Osteoblast (primary cell): ENCODE results near the gene SVOPL. TPM values are rescaled to one million over a fixed set of nuclear protein-coding genes. Genes with fewer than 3 reads are reported as not detected.
A peak's percentile ranks its signal among the peaks of the same experiment; 100 is the strongest.

Source experiments
- DNase-seq: peaks from one replicate; pipeline ENCODE4 v3.0.0; 2011; ENCODE audit warnings: low spot score, mixed read lengths; ENCODE audit not compliant: insufficient read length; ENCODE audit errors: missing footprints
- H2AFZ ChIP-seq: 2 replicates; pipeline ENCODE4 v1.6.0; 2011; ENCODE audit warnings: mild to moderate bottlenecking, low read length
- H3K27ac ChIP-seq: 2 replicates; pipeline ENCODE4 v1.5.1; 2011; ENCODE audit warnings: mild to moderate bottlenecking, low read depth, low read length, moderate library complexity
- H3K27me3 ChIP-seq: 2 replicates; pipeline ENCODE4 v1.6.0; 2012; ENCODE audit warnings: mild to moderate bottlenecking, control low read depth, inconsistent platforms, low read length, moderate library complexity; ENCODE audit not compliant: insufficient read depth
- H3K36me3 ChIP-seq: 2 replicates; pipeline ENCODE4 v1.5.1; 2011; ENCODE audit warnings: mild to moderate bottlenecking, low read length, control low read depth, moderate library complexity; ENCODE audit not compliant: insufficient read depth
- H3K4me1 ChIP-seq: 2 replicates; pipeline ENCODE4 v1.5.1; 2011; ENCODE audit warnings: mild to moderate bottlenecking, low read length, control low read depth, moderate library complexity; ENCODE audit not compliant: insufficient read depth
- H3K4me2 ChIP-seq: 2 replicates; pipeline ENCODE4 v1.6.0; 2011; ENCODE audit warnings: mild to moderate bottlenecking, low read length; ENCODE audit not compliant: insufficient read depth
- H3K4me3 ChIP-seq: fragments of 200-600 bp; sonication (generic); 3 replicates; pipeline ENCODE4 v1.5.1; 2012; ENCODE audit warnings: mild to moderate bottlenecking, low read length, inconsistent platforms; ENCODE audit not compliant: insufficient read depth
- H3K79me2 ChIP-seq: 2 replicates; pipeline ENCODE4 v1.6.0; 2012; ENCODE audit warnings: mild to moderate bottlenecking, low read length, control low read depth, inconsistent platforms; ENCODE audit not compliant: insufficient read depth
- H3K9me3 ChIP-seq: 2 replicates; pipeline ENCODE4 v1.5.1; 2011; ENCODE audit warnings: low read depth, low read length, control low read depth
- H4K20me1 ChIP-seq: 2 replicates; pipeline ENCODE4 v1.6.0; 2012; ENCODE audit warnings: mild to moderate bottlenecking, low read length, control low read depth; ENCODE audit not compliant: insufficient read depth
- total RNA-seq: library from RNA; depleted of rRNA; stranded (reverse); fragments of >200 nt; gene quantifications from 2 replicates; pipeline ENCODE4 v1.2.3, GENCODE V29; 2012
- TF ChIP-seq, protein P1 (sequence below): IDR thresholded peaks from 2 replicates; pipeline ENCODE4 v1.5.1; 2011; ENCODE audit warnings: mild to moderate bottlenecking, low read depth, low read length, moderate library complexity; ENCODE audit errors: extremely low read depth

The SVOPL gene
- total RNA-seq, 1 donor = not detected

DNA sequence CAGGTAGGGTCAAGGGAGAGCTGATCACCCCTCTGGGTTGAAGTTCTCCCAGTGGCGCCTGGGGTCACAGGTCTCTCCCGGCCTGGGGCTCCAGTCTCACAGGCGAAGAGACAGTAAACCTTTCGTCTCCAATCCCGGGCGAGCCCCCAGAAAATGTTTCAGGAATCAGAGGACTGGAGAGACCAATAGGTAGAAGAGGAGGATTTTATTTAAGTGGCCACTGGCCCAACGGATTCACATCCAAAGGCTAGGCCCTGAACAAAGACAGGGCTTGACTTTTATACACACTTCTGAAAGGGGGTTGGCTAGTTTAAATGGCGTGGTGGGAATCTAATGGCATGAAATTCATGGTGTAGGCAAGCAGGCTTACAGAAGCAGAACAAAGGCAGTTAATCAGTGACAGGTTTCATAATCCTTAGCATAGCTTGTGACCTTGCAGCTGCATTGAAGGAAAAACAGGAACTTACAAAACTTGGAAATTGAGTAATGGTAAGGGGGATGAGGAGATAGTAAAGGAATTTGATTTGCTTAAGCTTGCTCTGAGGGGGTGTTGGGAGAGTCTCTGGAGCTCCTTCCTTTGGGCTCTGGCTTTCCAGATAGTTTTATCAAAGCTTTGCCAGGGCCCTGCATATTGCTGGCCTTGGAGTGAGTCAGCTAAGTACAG is 135.6 kb downstream of the SVOPL start:
- no peak overlapping the region for H3K4me3 ChIP-seq
- H3K9me3 ChIP-seq = peaks cover 4% of the 10 kb centered on the region
- H3K4me1 ChIP-seq = no peaks in the 10 kb centered on the region
- H3K27ac ChIP-seq = peak overlapping the region; percentile 39
- no peak overlapping the region for H2AFZ ChIP-seq
- no peaks in the 10 kb centered on the region for H3K79me2 ChIP-seq
- DNase-seq = no peak
- TF ChIP-seq, protein P1, sequence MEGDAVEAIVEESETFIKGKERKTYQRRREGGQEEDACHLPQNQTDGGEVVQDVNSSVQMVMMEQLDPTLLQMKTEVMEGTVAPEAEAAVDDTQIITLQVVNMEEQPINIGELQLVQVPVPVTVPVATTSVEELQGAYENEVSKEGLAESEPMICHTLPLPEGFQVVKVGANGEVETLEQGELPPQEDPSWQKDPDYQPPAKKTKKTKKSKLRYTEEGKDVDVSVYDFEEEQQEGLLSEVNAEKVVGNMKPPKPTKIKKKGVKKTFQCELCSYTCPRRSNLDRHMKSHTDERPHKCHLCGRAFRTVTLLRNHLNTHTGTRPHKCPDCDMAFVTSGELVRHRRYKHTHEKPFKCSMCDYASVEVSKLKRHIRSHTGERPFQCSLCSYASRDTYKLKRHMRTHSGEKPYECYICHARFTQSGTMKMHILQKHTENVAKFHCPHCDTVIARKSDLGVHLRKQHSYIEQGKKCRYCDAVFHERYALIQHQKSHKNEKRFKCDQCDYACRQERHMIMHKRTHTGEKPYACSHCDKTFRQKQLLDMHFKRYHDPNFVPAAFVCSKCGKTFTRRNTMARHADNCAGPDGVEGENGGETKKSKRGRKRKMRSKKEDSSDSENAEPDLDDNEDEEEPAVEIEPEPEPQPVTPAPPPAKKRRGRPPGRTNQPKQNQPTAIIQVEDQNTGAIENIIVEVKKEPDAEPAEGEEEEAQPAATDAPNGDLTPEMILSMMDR = no peak
- H4K20me1 ChIP-seq = no peaks in the 10 kb centered on the region
- H3K4me2 ChIP-seq = no peak overlapping the region
- H3K27me3 ChIP-seq = no peaks in the 10 kb centered on the region
- peaks cover 14% of the 10 kb centered on the region for H3K36me3 ChIP-seq

DNA sequence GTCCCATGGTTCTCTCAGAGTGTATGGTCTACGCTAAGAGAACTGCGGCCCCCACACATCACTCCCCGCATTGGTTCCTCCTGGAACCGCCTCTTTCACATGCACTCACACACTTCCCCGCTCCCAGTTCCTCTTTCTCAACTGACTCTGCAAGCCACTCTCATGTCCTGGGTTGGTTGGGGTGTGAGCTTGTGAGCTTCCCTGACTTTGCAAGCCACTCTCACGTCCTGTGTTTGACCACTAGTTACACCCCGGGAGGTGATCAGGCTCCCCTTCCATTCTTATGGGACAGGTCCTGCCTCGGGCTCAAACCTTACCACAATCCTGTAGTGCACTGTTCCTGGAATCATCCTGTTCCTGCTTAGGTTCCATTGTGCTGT is 136.1 kb downstream of the SVOPL start:
- no peak overlapping the region for H3K4me2 ChIP-seq
- H3K36me3 ChIP-seq = peaks cover 14% of the 10 kb centered on the region

DNA sequence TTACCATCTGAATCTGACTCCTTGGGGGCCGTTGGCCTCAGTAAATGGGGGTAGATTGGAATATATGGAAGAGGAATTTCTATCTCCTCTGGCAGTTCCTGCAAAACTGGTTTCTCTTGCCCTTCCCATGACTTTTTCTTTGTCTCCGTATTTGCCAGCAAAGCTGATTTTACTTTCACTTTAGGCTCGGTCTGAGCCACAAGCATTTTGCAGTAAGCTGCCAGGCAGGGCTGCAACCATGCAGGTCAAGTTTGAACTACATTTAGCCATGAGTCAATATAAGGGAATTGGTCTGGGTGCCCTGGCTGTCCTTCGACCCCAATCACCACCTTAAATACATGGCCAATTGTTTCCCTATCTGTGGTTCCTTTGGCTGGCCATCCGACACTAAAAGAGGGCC is 136.8 kb downstream of the SVOPL start:
- no peaks in the 10 kb centered on the region for H3K27me3 ChIP-seq
- H3K4me2 ChIP-seq = no peak overlapping the region
- H3K79me2 ChIP-seq = no peaks in the 10 kb centered on the region
- TF ChIP-seq, protein P1 = no peak
- H2AFZ ChIP-seq = no peak overlapping the region
- peaks cover 4% of the 10 kb centered on the region for H3K9me3 ChIP-seq
- no peaks in the 10 kb centered on the region for H4K20me1 ChIP-seq
- no peak overlapping the region for H3K27ac ChIP-seq
- H3K36me3 ChIP-seq = peaks cover 14% of the 10 kb centered on the region
- no peak overlapping the region for H3K4me3 ChIP-seq
- H3K4me1 ChIP-seq = no peaks in the 10 kb centered on the region
- DNase-seq = no peak

More for the DNA sequence above, 136.1 kb downstream of the SVOPL start:
- Histone ChIP-seq H4K20me1 (no peaks in the 10 kb centered on the region), H3K4me3 (no peak overlapping the region), H3K4me1 (no peaks in the 10 kb centered on the region), H3K27me3 (no peaks in the 10 kb centered on the region), H3K27ac (peak overlapping the region; percentile 39), H3K9me3 (peaks cover 4% of the 10 kb centered on the region), H2AFZ (no peak overlapping the region), H3K79me2 (no peaks in the 10 kb centered on the region)
- no peak for DNase-seq
- TF ChIP-seq, protein P1 = no peak

DNA sequence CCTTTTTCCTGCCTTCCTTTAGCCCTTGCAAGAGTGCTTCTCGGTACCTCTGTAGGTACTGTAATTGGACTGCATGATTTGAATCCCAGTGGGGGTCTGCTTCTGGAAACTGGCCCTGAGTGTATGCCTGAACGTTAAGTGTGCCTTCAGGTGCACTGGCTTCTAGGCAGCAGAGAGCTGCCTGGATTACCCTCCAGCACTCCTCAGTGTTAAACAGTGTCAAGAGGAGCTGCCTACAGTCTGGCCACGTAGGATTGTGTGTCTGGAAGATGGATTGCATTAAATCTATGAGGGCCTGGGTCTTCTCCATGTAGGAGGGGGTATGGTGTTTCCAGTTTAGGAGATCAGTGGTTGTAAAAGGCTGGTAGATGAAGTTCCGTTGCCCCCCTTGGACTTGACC is 137.4 kb downstream of the SVOPL start:
- Histone ChIP-seq H3K79me2 (no peaks in the 10 kb centered on the region), H3K27me3 (no peaks in the 10 kb centered on the region)
- DNase-seq = no peak

More for the DNA sequence above, 137.4 kb downstream of the SVOPL start:
- no peaks in the 10 kb centered on the region for H4K20me1 ChIP-seq
- H3K9me3 ChIP-seq = peaks cover 4% of the 10 kb centered on the region
- H3K4me1 ChIP-seq = no peaks in the 10 kb centered on the region
- TF ChIP-seq, protein P1 = no peak
- peaks cover 14% of the 10 kb centered on the region for H3K36me3 ChIP-seq
- no peak overlapping the region for H2AFZ ChIP-seq
- H3K4me2 ChIP-seq = no peak overlapping the region
- no peak overlapping the region for H3K4me3 ChIP-seq
- H3K27ac ChIP-seq = no peak overlapping the region
